ENCODE data around the gene EIF4E. TPM values are rescaled to one million over a fixed set of nuclear protein-coding genes. Genes with fewer than 3 reads are reported as not detected.

Gene EIF4E
- total RNA-seq, 2 donors from 2014 or later: 99.4 to 123 TPM

GRCh38 chr4:98958065-98958464 is 29.1 kb upstream of the EIF4E start:
- no peak overlapping the region for H3K4me3 ChIP-seq
- no peaks in the 10 kb centered on the region for H3K36me3 ChIP-seq
- H3K27ac ChIP-seq: no peak overlapping the region
- intact Hi-C loops (cut with DNase I): no loop called here
- H3K4me1 ChIP-seq: no peaks in the 10 kb centered on the region
- no peak overlapping the region for H3K9ac ChIP-seq (ENCODE audit: low read depth in 2 of 2, low read length in 2 of 2)
- no peak for DNase-seq
- no peaks in the 10 kb centered on the region for H3K9me3 ChIP-seq
- H3K27me3 ChIP-seq: no peaks in the 10 kb centered on the region
- TF ChIP-seq, protein P1, sequence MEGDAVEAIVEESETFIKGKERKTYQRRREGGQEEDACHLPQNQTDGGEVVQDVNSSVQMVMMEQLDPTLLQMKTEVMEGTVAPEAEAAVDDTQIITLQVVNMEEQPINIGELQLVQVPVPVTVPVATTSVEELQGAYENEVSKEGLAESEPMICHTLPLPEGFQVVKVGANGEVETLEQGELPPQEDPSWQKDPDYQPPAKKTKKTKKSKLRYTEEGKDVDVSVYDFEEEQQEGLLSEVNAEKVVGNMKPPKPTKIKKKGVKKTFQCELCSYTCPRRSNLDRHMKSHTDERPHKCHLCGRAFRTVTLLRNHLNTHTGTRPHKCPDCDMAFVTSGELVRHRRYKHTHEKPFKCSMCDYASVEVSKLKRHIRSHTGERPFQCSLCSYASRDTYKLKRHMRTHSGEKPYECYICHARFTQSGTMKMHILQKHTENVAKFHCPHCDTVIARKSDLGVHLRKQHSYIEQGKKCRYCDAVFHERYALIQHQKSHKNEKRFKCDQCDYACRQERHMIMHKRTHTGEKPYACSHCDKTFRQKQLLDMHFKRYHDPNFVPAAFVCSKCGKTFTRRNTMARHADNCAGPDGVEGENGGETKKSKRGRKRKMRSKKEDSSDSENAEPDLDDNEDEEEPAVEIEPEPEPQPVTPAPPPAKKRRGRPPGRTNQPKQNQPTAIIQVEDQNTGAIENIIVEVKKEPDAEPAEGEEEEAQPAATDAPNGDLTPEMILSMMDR (IDR thresholded peaks at IDR 0.05): no peak

DNA sequence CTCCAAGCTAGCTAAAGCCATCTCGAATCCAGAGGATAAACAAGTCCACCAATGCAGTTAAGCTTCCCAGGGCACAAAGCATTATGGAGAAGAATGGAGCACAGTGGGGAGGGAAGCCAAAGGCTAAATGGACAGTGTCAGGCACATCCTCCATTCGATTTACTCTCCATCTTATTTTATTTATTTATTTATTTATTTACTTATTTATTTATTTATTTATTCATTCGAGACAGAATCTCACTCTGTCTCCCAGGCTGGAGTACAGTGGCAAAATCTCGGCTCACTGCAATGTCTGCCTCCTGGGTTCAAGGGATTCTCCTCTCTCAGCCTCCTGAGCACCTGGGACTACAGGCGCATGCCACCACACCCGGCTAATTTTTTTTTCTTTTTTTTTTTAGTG is 26.3 kb upstream of the EIF4E start:
- Histone ChIP-seq H3K4me1 (no peaks in the 10 kb centered on the region), H3K27me3 (no peaks in the 10 kb centered on the region), H3K36me3 (no peaks in the 10 kb centered on the region), H3K9me3 (no peaks in the 10 kb centered on the region), H3K4me3 (no peak overlapping the region), H3K27ac (no peak overlapping the region), H3K9ac (ENCODE audit: low read depth in 2 of 2, low read length in 2 of 2) (no peak overlapping the region)
- TF ChIP-seq, protein P1 (IDR thresholded peaks at IDR 0.05): no peak
- no peak for DNase-seq
- intact Hi-C loops (cut with DNase I): no loop called here

DNA sequence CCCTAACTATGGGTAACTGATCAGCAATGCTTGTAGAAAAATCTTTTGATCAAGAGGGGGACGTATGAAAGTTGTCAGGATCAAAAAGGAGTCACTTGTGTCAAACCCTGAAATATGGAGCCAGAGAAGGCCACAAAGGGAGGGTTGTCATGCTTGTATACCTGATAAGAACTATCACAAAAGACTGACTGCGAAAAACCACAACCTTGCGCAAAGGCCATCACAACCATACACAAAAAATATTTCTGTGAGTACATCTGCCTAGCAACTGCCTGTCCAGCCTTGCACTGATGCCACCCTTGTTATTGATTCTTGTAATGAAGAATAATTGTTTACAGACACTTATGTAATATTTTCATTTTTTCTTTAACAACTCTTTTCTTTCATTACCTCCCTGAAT is 22.8 kb upstream of the EIF4E start:
- Histone ChIP-seq H3K9me3 (no peaks in the 10 kb centered on the region), H3K4me1 (no peaks in the 10 kb centered on the region), H3K27me3 (no peaks in the 10 kb centered on the region), H3K9ac (ENCODE audit: low read depth in 2 of 2, low read length in 2 of 2) (no peak overlapping the region), H3K27ac (no peak overlapping the region), H3K4me3 (no peak overlapping the region), H3K36me3 (no peaks in the 10 kb centered on the region)
- intact Hi-C loops (cut with DNase I): no loop called here
- DNase-seq: no peak
- TF ChIP-seq, protein P1 (IDR thresholded peaks at IDR 0.05): no peak

- H3K4me3 ChIP-seq: no peak overlapping the region
- DNase-seq: no peak
- H3K36me3 ChIP-seq: no peaks in the 10 kb centered on the region
- no peaks in the 10 kb centered on the region for H3K4me1 ChIP-seq
- H3K27ac ChIP-seq: no peak overlapping the region
- intact Hi-C loops (cut with DNase I): no loop called here
- H3K9ac ChIP-seq (ENCODE audit: low read depth in 2 of 2, low read length in 2 of 2): no peak overlapping the region
- no peaks in the 10 kb centered on the region for H3K27me3 ChIP-seq
- H3K9me3 ChIP-seq: no peaks in the 10 kb centered on the region
- TF ChIP-seq, protein P1 (IDR thresholded peaks at IDR 0.05): no peak
These were observed 22.0 kb upstream of the EIF4E start for GRCh38 chr4:98950925-98951324.

- Histone ChIP-seq H3K27me3 (no peaks in the 10 kb centered on the region), H3K36me3 (no peaks in the 10 kb centered on the region), H3K9ac (ENCODE audit: low read depth in 2 of 2, low read length in 2 of 2) (no peak overlapping the region), H3K9me3 (no peaks in the 10 kb centered on the region), H3K4me1 (no peaks in the 10 kb centered on the region), H3K4me3 (no peak overlapping the region), H3K27ac (no peak overlapping the region)
- DNase-seq: no peak
- intact Hi-C loops (cut with DNase I): no loop called here
- TF ChIP-seq, protein P1 (IDR thresholded peaks at IDR 0.05): no peak
These were observed 17.4 kb upstream of the EIF4E start for GRCh38 chr4:98946359-98946758.
